SH-SY5Y (cell line): ENCODE data around the gene NCBP1.

Experiments used
- GATA2 ChIP-seq: IDR thresholded peaks from 2 replicates; pipeline ENCODE4 v1.6.1; 2011; ENCODE audit warnings: mild to moderate bottlenecking, low read depth, low read length
- GATA3 ChIP-seq: IDR thresholded peaks from 2 replicates; pipeline ENCODE4 v1.6.1; 2011; ENCODE audit warnings: low read depth, mild to moderate bottlenecking, low read length, moderate library complexity

- TF ChIP-seq GATA3 (no peak), GATA2 (no peak)
These were observed 5.0 kb upstream of the NCBP1 start for GRCh38 chr9:97628668-97629067.
